Ishikawa (cell line): ENCODE measurements around the gene PDK3.

ENCODE experiments used
- CREB1 ChIP-seq: IDR thresholded peaks from 2 replicates; pipeline ENCODE4 v1.6.1; 2012; ENCODE audit warnings: low read depth
- EGR1 ChIP-seq: IDR thresholded peaks from 2 replicates; pipeline ENCODE4 v1.6.1; 2012
- EP300 ChIP-seq: IDR thresholded peaks from 2 replicates; pipeline ENCODE4 v1.6.1; 2012; ENCODE audit warnings: borderline replicate concordance
- NFIC ChIP-seq: IDR thresholded peaks from 2 replicates; pipeline ENCODE4 v1.6.1; 2012
- RAD21 ChIP-seq: IDR thresholded peaks from 2 replicates; pipeline ENCODE4 v1.6.1; 2012; ENCODE audit warnings: low read depth
- TAF1 ChIP-seq: IDR thresholded peaks from 2 replicates; pipeline ENCODE4 v1.6.1; 2012; ENCODE audit warnings: low read depth, mild to moderate bottlenecking

- no peak for TF ChIP-seq TAF1
- no peak for TF ChIP-seq EGR1
- no peak for TF ChIP-seq NFIC
- no peak for TF ChIP-seq RAD21
- no peak for TF ChIP-seq EP300
- no peak for TF ChIP-seq CREB1
Measured at GRCh38 chrX:24423960-24424359, 41.1 kb upstream of the PDK3 start.
